Liver (tissue), 9 donors: ENCODE results near the gene ECHS1. TPM values are rescaled to one million over a fixed set of nuclear protein-coding genes. Genes with fewer than 3 reads are reported as not detected.

Experiments
- DNase-seq: peaks from one replicate; pipeline ENCODE4 v3.0.0-alpha.2; 2017; ENCODE audit warnings: low spot score
- H3K27ac ChIP-seq, 2 donors: one replicate each; pipeline ENCODE4 v1.7.0; 2013; ENCODE audit warnings: inconsistent platforms in 2 of 2, low read length in 2 of 2, control low read depth in 1 of 2, low read depth in 1 of 2, mild to moderate bottlenecking in 1 of 2
- H3K27me3 ChIP-seq, 4 donors: one replicate each; pipeline versions ENCODE4 v1.6.1 to v1.7.0; 2013; ENCODE audit warnings: low read length in 3 of 4, inconsistent platforms in 1 of 4, mild to moderate bottlenecking in 1 of 4, moderate library complexity in 1 of 4; ENCODE audit not compliant: control insufficient read depth in 4 of 4, insufficient read depth in 4 of 4
- H3K36me3 ChIP-seq, 4 donors: one replicate each; pipeline versions ENCODE4 v1.6.1 to v1.7.0; 2013; ENCODE audit warnings: low read length in 3 of 4, mild to moderate bottlenecking in 3 of 4, low read depth in 1 of 4, moderate library complexity in 1 of 4; ENCODE audit not compliant: control insufficient read depth in 4 of 4, insufficient read depth in 3 of 4
- H3K4me1 ChIP-seq, 4 donors: one replicate each; pipeline versions ENCODE4 v1.6.1 to v1.7.0; 2013; ENCODE audit warnings: low read length in 3 of 4, mild to moderate bottlenecking in 3 of 4, moderate library complexity in 1 of 4; ENCODE audit not compliant: control insufficient read depth in 4 of 4, insufficient read depth in 4 of 4
- H3K4me3 ChIP-seq, 3 donors: one replicate each; pipeline versions ENCODE4 v1.6.1 to v1.7.0; 2013; ENCODE audit warnings: low read length in 3 of 3, control low read depth in 1 of 3, low read depth in 1 of 3, mild to moderate bottlenecking in 1 of 3
- H3K9ac ChIP-seq, 2 donors: one replicate each; pipeline ENCODE4 v1.7.0; 2013; ENCODE audit warnings: low read length in 2 of 2, mild to moderate bottlenecking in 2 of 2, moderate library complexity in 2 of 2, control low read depth in 1 of 2, low read depth in 1 of 2
- H3K9me3 ChIP-seq, 4 donors: one replicate each; pipeline versions ENCODE4 v1.6.1 to v1.7.0; 2013; ENCODE audit warnings: low read length in 3 of 4; ENCODE audit not compliant: control insufficient read depth in 4 of 4
- ATF3 ChIP-seq: IDR thresholded peaks from 2 replicates; pipeline ENCODE4 v1.6.1; 2016; ENCODE audit warnings: antibody characterized with exemption
- CTCF ChIP-seq: fragments of 150-350 bp; IDR thresholded peaks from 2 replicates; pipeline ENCODE4 v1.5.1; 2017; ENCODE audit warnings: improper control_type of control experiment, low read depth, low read length; ENCODE audit not compliant: missing input control
- EGR1 ChIP-seq, 2 donors: IDR thresholded peaks; 2 replicates each; pipeline ENCODE4 v1.6.1; 2016 to 2018; ENCODE audit warnings: antibody characterized with exemption in 2 of 2, low read depth in 2 of 2
- FOXA1 ChIP-seq: IDR thresholded peaks from 2 replicates; pipeline ENCODE4 v1.6.1; 2016; ENCODE audit warnings: antibody characterized with exemption
- FOXA2 ChIP-seq: IDR thresholded peaks from 2 replicates; pipeline ENCODE4 v1.6.1; 2016; ENCODE audit warnings: antibody characterized with exemption
- GABPA ChIP-seq, 2 donors: IDR thresholded peaks in 1 of 2; conservative IDR thresholded peaks in 1 of 2; 2 replicates each; pipeline ENCODE4 v1.6.1; 2016; ENCODE audit warnings: antibody characterized with exemption in 2 of 2, mild to moderate bottlenecking in 1 of 2, moderate library complexity in 1 of 2
- HNF4A ChIP-seq, 2 donors: conservative IDR thresholded peaks; 2 replicates each; pipeline ENCODE4 v1.6.1; 2016; ENCODE audit warnings: antibody characterized with exemption in 2 of 2, mild to moderate bottlenecking in 2 of 2
- HNF4G ChIP-seq: IDR thresholded peaks from 2 replicates; pipeline ENCODE4 v1.6.1; 2016; ENCODE audit warnings: antibody characterized with exemption
- JUND ChIP-seq, 2 donors: IDR thresholded peaks; 2 replicates each; pipeline ENCODE4 v1.6.1; 2016; ENCODE audit warnings: antibody characterized with exemption in 2 of 2
- MAX ChIP-seq: IDR thresholded peaks from 2 replicates; pipeline ENCODE4 v1.6.1; 2016; ENCODE audit warnings: antibody characterized with exemption
- NR2F2 ChIP-seq: IDR thresholded peaks from 2 replicates; pipeline ENCODE4 v1.6.1; 2016; ENCODE audit warnings: antibody characterized with exemption
- RAD21 ChIP-seq, 2 donors: IDR thresholded peaks; 2 replicates each; pipeline ENCODE4 v1.6.1; 2016; ENCODE audit warnings: antibody characterized with exemption in 2 of 2, mild to moderate bottlenecking in 2 of 2
- REST ChIP-seq: IDR thresholded peaks from 2 replicates; pipeline ENCODE4 v1.6.1; 2016; ENCODE audit warnings: antibody characterized with exemption, mild to moderate bottlenecking
- RXRA ChIP-seq, 2 donors: IDR thresholded peaks; 2 replicates each; pipeline ENCODE4 v1.6.1; 2017 to 2018; ENCODE audit warnings: antibody characterized with exemption in 2 of 2, mild to moderate bottlenecking in 1 of 2
- SP1 ChIP-seq: IDR thresholded peaks from 2 replicates; pipeline ENCODE4 v1.6.1; 2018; ENCODE audit warnings: antibody characterized with exemption, mild to moderate bottlenecking
- TAF1 ChIP-seq: conservative IDR thresholded peaks from 2 replicates; pipeline ENCODE4 v1.6.1; 2016; ENCODE audit warnings: antibody characterized with exemption, mild to moderate bottlenecking
- YY1 ChIP-seq: IDR thresholded peaks from 2 replicates; pipeline ENCODE4 v1.6.1; 2016; ENCODE audit warnings: antibody characterized with exemption, mild to moderate bottlenecking
- ZBTB33 ChIP-seq: IDR thresholded peaks from 2 replicates; pipeline ENCODE4 v1.6.1; 2016; ENCODE audit warnings: antibody characterized with exemption
- WGBS: extraction: QIAGEN DNeasy Blood & Tissue Kit; methylation state at CpG from one replicate; pipeline ENCODE4 v1.1.7; 2013; 5-methylcytosine and 5-hydroxymethylcytosine counted together
- polyA plus RNA-seq, 2 donors: library from polyadenylated mRNA; stranded (reverse) in 1 of 2; unstranded in 1 of 2; fragments of 200-250 nt in 1 of 2; fragments of >200 nt in 1 of 2; fragmentation: Nextera tagmentation in 1 of 2; extraction: Ambion mirVana in 1 of 2; gene quantifications; one replicate each; pipeline versions ENCODE4 v1.2.1 to v1.2.3, GENCODE V29; 2013 to 2015
- total RNA-seq, 2 donors: library from RNA; depleted of rRNA; stranded (reverse); fragments of >200 nt; gene quantifications; one replicate each; pipeline ENCODE4 v1.2.3, GENCODE V29; 2014
- donor health status: healthy.
- donor health status: healthy.
- donor health status: healthy.
- donor health status: healthy.
- donor health status: healthy.

ECHS1 gene
- total and polyA plus RNA-seq, 4 donors, result 41.5 to 849 (median 354) TPM

GRCh38 chr10:133412381-133412711 lies 39.2 kb upstream of the ECHS1 start (continued):
- TF ChIP-seq GABPA (IDR thresholded peaks at IDR 0.05 in 1 of 2, conservative IDR thresholded peaks at IDR 0.05 in 1 of 2), result no peak
- TF ChIP-seq ZBTB33, result no peak
- no peak for TF ChIP-seq RXRA (IDR thresholded peaks at IDR 0.05)
- TF ChIP-seq FOXA2, result no peak
- no peak for TF ChIP-seq HNF4A (conservative IDR thresholded peaks at IDR 0.05)
- no peak for TF ChIP-seq EGR1 (IDR thresholded peaks at IDR 0.05; ENCODE audit: low read depth in 2 of 2)

- TF ChIP-seq ZBTB33 (no peak), HNF4G (no peak), RXRA (IDR thresholded peaks at IDR 0.05) (no peak), TAF1 (no peak), REST (no peak), YY1 (no peak), RAD21 (IDR thresholded peaks at IDR 0.05) (no peak), SP1 (no peak), HNF4A (conservative IDR thresholded peaks at IDR 0.05) (no peak), JUND (IDR thresholded peaks at IDR 0.05) (no peak), ATF3 (no peak), GABPA (IDR thresholded peaks at IDR 0.05 in 1 of 2, conservative IDR thresholded peaks at IDR 0.05 in 1 of 2) (no peak), FOXA2 (no peak), EGR1 (IDR thresholded peaks at IDR 0.05; ENCODE audit: low read depth in 2 of 2) (no peak), CTCF (no peak), FOXA1 (no peak), NR2F2 (no peak), MAX (no peak)
- Histone ChIP-seq H3K9me3 (peaks cover 0 to 12% (median 1%) of the 10 kb centered on the region in 4 donors), H3K27ac (no peak overlapping the region), H3K36me3 (peaks cover 4 to 38% (median 32%) of the 10 kb centered on the region in 4 donors), H3K4me3 (no peak overlapping the region), H3K4me1 (no peaks in the 10 kb centered on the region), H3K9ac (no peak overlapping the region), H3K27me3 (no peaks in the 10 kb centered on the region)
- WGBS, result 98% methylated on average over 7 of the region's 7 CpGs
- no peak for DNase-seq
Observed at GRCh38 chr10:133411523-133412380, 38.6 kb upstream of the ECHS1 start.
